Prostate gland (tissue), 2 donors: Measurements from ENCODE around the gene POT1.
"Not testable (repeated sequence)": the region's sequence is repeated elsewhere in the genome, so short reads cannot be mapped to it uniquely, and the experiment has no call there.

Experiments
- CTCF ChIP-seq, 4 experiments: fragments of 200-600 bp in 2 of 4; fragments of 450-650 bp in 2 of 4; sonication (generic) in 2 of 4; IDR thresholded peaks; 1 replicate in 3 of 4; 2 replicates in 1 of 4; pipeline ENCODE4 v1.5.1; 2016 to 2019; ENCODE audit warnings: antibody characterized with exemption in 4 of 4, mild to moderate bottlenecking in 2 of 4, moderate library complexity in 2 of 4
- POLR2A ChIP-seq: fragments of 450-650 bp; IDR thresholded peaks from one replicate; pipeline ENCODE4 v1.6.1; 2016; ENCODE audit warnings: antibody characterized with exemption, mild to moderate bottlenecking
- POLR2AphosphoS5 ChIP-seq: sonication (generic); formaldehyde crosslinking; IDR thresholded peaks from one replicate; pipeline ENCODE4 v1.6.1; 2017; ENCODE audit warnings: antibody characterized with exemption

DNA sequence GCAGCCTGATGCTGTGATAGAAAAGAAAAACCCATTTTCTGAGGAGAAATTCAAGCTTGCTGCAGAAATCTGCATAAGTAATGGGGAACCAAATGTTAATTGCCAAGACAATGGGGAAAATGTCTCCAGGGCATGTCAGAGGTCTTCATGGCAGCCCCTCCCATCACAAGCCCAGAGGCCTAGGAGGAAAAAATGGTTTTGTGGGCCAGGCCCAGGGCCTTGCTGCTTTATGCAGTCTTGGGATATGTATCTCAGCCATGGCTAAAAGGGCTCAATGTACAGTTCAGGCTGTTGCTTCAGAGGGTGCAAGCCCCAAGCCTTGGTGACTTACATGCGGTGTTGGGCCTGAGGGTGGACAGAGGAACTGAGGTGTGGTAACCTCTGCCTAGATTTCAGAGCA is 28.3 kb upstream of the POT1 start:
- not testable (repeated sequence) for TF ChIP-seq CTCF (IDR thresholded peaks at IDR 0.05); POLR2A; POLR2AphosphoS5
